ENCODE measurements around the gene RFX7.

Gene RFX7

DNA sequence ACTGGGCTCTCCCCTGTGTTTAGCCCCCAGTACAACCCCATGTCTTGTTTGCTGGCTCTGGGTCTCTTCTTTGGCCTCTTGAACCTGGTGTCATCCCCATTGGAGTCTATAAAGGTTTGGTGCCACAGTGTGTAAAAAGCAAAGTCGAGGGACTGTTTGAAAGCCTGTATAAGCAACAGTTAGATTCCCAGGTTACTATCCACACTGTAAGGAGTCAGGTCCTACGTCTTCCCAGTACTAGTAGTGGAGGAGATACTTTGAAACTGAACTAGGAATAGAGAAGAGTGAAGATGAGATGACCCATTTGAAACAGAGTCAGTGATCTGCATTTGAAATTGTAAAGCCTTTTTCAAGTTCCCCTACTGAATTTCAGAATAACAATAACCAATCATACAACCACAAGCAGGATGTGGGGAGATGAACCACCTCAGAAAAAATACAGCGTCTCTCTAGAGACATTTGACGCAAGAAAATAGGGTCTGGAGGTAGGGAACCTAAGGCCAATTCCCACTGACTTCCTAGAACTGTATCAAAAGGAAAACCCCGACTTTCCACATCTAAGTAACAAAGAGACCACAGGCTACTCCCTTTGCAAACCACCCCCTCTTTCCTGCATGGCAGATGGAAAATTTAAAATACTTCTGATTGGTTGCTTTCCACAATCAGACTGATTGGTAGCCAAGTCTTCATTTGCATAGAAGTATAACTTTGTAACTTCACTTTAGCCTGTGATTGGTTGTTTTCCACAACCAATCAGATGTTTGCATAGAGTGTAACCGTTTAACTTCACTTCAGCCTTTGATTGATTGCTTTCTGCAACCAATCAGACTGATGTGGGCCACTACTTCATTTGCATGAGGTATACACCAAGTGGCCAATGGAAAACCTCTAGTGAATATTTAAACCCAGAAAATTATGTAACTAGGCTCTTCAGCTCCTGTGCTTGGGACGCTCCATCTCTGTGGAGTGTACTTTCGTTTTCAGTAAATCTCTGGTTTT is 200.4 kb downstream of the RFX7 start:
- H3K36me3 ChIP-seq (replicated peaks) = no peaks in the 10 kb centered on the region
- DNase-seq = no peak
- H3K4me3 ChIP-seq (ENCODE audit: low read depth, low read length) = no peak overlapping the region
- TF ChIP-seq, protein P1, sequence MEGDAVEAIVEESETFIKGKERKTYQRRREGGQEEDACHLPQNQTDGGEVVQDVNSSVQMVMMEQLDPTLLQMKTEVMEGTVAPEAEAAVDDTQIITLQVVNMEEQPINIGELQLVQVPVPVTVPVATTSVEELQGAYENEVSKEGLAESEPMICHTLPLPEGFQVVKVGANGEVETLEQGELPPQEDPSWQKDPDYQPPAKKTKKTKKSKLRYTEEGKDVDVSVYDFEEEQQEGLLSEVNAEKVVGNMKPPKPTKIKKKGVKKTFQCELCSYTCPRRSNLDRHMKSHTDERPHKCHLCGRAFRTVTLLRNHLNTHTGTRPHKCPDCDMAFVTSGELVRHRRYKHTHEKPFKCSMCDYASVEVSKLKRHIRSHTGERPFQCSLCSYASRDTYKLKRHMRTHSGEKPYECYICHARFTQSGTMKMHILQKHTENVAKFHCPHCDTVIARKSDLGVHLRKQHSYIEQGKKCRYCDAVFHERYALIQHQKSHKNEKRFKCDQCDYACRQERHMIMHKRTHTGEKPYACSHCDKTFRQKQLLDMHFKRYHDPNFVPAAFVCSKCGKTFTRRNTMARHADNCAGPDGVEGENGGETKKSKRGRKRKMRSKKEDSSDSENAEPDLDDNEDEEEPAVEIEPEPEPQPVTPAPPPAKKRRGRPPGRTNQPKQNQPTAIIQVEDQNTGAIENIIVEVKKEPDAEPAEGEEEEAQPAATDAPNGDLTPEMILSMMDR (IDR thresholded peaks at IDR 0.05; ENCODE audit: low read depth, low read length, missing control alignments) = no peak
- no peak overlapping the region for H3K27ac ChIP-seq
- no peaks in the 10 kb centered on the region for H3K27me3 ChIP-seq (replicated peaks)
- in situ Hi-C loops (cut with HindIII; ENCODE audit: low pct_ligation_motif_present, low sequenced_read_pairs) = no loop called here

GRCh38 chr15:56042498-56042897 is 201.2 kb downstream of the RFX7 start:
- no peak for DNase-seq
- no peak overlapping the region for H3K27ac ChIP-seq
- TF ChIP-seq, protein P1 (IDR thresholded peaks at IDR 0.05; ENCODE audit: low read depth, low read length, missing control alignments) = no peak
- H3K4me3 ChIP-seq (ENCODE audit: low read depth, low read length) = no peak overlapping the region
- H3K27me3 ChIP-seq (replicated peaks) = no peaks in the 10 kb centered on the region
- H3K36me3 ChIP-seq (replicated peaks) = no peaks in the 10 kb centered on the region
- in situ Hi-C loops (cut with HindIII; ENCODE audit: low pct_ligation_motif_present, low sequenced_read_pairs) = no loop called here

GRCh38 chr15:56042031-56042430 is 201.6 kb downstream of the RFX7 start:
- Histone ChIP-seq H3K36me3 (replicated peaks) (no peaks in the 10 kb centered on the region), H3K27ac (no peak overlapping the region), H3K27me3 (replicated peaks) (no peaks in the 10 kb centered on the region), H3K4me3 (ENCODE audit: low read depth, low read length) (no peak overlapping the region)
- TF ChIP-seq, protein P1 (IDR thresholded peaks at IDR 0.05; ENCODE audit: low read depth, low read length, missing control alignments) = no peak
- in situ Hi-C loops (cut with HindIII; ENCODE audit: low pct_ligation_motif_present, low sequenced_read_pairs) = no loop called here
- DNase-seq = no peak

DNA sequence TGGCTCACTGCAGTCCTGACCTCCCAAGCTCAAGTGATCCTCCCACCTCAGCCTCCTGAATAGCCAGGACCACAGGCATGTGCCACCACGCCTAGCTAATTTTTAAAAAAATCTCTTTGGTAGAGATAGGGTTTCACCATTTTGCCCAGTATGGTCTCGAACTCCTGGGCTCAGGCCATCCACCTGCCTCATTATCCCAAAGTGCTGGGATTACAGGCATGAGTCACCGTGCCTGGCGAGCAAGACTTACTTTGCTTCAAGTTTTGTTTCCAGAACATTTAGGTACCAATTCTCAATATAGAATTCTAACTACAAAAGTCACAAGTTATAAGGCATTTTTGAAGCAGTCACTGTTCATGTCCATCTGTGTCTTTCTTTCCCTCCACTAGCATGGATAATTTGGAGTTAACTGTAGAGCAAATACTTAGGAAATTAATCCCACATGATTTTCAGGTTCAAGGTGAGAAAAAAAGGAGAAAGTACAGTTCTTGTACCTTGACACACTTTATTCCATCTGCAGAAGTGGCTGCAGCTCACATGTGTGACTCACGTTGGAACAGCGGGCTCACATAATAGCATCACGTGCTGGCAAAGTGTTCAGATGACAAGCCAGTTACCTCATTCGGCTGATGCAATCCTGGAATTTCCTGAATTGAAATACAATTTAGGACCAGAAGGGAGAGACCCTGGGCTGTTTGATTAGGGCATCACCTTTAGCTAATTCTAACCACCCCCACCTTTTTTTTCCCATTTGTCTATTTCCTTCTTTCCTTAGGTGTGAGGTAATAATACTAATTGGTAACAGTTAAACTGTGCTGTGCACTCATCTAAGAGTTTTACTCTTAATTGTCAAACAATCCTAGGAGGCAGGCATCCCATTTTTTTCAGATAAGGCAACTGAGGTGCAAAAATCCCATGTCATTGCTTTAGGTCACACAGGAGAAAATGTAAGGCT is 203.3 kb downstream of the RFX7 start:
- H3K27ac ChIP-seq = peak overlapping the region; percentile 79
- peak; percentile 94 for DNase-seq

GRCh38 chr15:56038707-56039106 is 205.0 kb downstream of the RFX7 start:
- DNase-seq = no peak
- no peak overlapping the region for H3K4me3 ChIP-seq (ENCODE audit: low read depth, low read length)
- H3K27ac ChIP-seq = no peak overlapping the region
- TF ChIP-seq, protein P1 (IDR thresholded peaks at IDR 0.05; ENCODE audit: low read depth, low read length, missing control alignments) = no peak
- no peaks in the 10 kb centered on the region for H3K27me3 ChIP-seq (replicated peaks)
- in situ Hi-C loops (cut with HindIII; ENCODE audit: low pct_ligation_motif_present, low sequenced_read_pairs) = no loop called here
- H3K36me3 ChIP-seq (replicated peaks) = no peaks in the 10 kb centered on the region

More for the DNA sequence above, 203.3 kb downstream of the RFX7 start:
- Histone ChIP-seq H3K4me3 (ENCODE audit: low read depth, low read length) (no peak overlapping the region), H3K36me3 (replicated peaks) (no peaks in the 10 kb centered on the region), H3K27me3 (replicated peaks) (no peaks in the 10 kb centered on the region)
- in situ Hi-C loops (cut with HindIII; ENCODE audit: low pct_ligation_motif_present, low sequenced_read_pairs) = no loop called here
- TF ChIP-seq, protein P1 (IDR thresholded peaks at IDR 0.05; ENCODE audit: low read depth, low read length, missing control alignments) = no peak

Data from brain microvascular endothelial cell (primary cell).